Nucleus accumbens (tissue), 56 donors: Measurements from ENCODE around the gene DMXL2.
"Not testable (repeated sequence)": the region's sequence is repeated elsewhere in the genome, so short reads cannot be mapped to it uniquely, and the experiment has no call there.

Experiments used
- DNase-seq, 56 donors: peaks; one replicate each; lab custom pipeline; 2025; lab: John Stamatoyannopoulos, UW

Gene DMXL2

GRCh38 chr15:51623386-51623938 is 891 bp upstream of the DMXL2 start:
- DNase-seq, result peak in 2 of 56 donors; percentile 30

- peak in 51 of 56 donors; percentile 9 to 78 (median 56) for DNase-seq
Measured at GRCh38 chr15:51621936-51622603, 501 bp downstream of the DMXL2 start.

DNA sequence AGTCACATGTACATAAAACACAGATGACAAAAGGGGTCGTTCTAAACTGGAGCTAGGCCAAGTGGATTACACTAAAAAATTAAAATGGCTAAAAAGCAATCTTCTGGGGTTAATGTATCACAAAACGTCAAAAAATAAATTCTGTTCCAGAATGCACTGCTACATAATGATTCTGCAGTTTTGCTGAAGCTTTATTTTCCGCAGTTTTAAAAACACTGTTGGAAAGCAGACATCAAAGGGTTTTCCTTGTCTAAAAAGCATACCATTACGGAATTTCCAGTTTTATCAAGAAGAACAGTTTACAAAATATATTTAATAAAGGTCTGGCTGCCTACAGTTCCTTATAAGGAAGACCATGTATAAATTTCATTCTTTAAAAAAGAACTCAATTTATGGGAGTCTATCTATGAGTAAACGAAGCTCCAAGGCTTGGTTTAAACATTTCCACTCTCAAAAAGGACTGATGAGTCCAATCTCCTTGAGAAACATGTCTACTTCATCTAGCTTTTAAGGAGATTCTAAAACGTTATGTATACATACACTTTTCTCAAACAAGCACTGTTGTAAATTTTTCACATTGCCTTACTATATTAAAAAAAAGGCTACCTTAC is 1.3 kb downstream of the DMXL2 start:
- DNase-seq, result no peak

GRCh38 chr15:51620641-51621040 is 1.9 kb downstream of the DMXL2 start:
- peak in 3 of 56 donors; percentile 3 to 8 (median 5) for DNase-seq

DNA sequence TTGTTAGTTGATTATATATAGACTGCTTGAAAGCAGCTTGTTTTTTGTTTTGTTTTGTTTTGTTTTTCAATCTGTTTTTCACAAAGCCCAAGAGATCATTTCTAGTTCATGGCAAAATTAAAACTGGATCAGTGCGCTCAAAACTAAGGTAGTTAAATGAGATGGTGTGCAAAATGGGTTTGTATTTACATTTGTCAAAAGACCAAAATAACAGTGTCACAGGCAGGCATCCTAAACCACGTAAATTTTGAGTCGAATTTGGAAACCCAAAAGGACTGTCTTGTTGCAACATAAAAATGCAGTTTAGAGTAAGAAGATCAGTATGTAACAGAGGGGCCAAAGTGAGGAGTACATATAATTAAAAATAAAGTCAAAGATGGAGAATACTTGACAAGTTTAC is 2.4 kb downstream of the DMXL2 start:
- no peak for DNase-seq

DNA sequence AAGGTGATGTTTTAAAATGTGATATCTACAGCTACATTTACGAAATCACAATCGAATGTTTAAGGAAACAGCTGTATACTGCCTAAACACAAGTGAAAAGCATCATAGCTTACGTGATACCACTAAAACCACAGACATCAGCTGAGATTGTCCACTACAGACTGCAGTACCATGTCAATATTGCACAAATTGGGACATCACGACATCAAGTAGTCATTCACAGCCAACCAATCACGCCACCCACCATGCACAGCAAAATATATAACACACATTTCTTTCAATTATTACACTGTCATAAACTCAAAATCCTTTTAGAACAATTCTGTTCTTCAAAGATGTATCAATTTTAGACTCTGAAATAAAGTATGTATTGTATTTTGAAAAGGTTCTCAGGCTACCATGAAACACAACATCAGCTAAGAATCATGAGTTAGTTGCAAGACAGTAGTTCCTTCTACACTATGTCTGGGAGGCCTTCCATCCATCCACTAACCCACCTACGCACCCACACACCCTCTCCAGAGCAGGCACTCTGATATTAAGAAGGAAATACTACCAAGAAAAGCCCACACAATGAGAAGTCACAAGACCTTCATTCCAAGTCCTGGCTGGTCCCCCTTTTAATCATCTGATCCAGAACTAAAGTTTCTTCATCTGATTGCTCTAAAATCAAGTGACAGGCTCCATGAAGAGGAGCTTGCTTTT is 3.1 kb downstream of the DMXL2 start:
- DNase-seq, result no peak

DNA sequence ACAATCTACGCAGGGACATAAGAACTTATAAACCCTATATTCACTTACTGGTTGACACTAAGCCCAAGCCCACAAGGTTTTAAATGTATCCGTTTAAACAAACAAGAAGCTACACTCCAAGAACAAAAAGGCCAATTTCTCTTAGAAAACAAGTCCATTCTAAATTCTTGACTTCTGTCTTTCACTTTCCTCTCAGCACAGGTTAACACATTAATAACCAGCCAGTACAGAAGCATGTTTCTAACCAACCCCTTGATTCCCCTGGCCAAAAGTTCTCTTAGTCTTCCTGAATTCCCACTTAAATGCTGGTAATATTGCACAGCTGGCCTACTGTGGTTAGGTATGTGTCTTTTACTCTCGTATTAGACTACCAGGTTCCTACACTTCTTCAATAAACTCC is 4.7 kb downstream of the DMXL2 start:
- no peak for DNase-seq

- no peak for DNase-seq
Measured at GRCh38 chr15:51613951-51614350, 8.6 kb downstream of the DMXL2 start.

DNA sequence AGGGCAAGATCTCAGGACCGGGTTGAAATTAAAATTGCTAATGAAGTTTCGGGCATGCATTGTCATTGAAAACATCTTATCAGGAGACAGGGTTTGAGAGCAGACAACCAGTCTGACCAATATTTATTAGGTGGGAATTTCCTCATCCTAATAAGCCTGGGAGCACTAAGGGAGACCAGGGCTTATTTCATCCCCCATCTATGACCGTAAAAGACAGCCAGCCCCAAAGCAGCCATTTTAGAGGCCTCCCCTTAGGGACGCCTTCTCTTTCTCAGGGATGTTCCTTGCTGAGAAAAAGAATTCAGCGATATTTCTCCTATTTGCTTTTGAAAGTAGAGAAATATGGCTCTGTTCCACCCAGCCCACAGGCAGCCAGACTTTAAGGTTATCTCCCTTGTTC is 9.9 kb downstream of the DMXL2 start:
- not testable (repeated sequence) for DNase-seq

- DNase-seq, result not testable (repeated sequence)
Measured at GRCh38 chr15:51603462-51603948, 19.1 kb downstream of the DMXL2 start.

DNA sequence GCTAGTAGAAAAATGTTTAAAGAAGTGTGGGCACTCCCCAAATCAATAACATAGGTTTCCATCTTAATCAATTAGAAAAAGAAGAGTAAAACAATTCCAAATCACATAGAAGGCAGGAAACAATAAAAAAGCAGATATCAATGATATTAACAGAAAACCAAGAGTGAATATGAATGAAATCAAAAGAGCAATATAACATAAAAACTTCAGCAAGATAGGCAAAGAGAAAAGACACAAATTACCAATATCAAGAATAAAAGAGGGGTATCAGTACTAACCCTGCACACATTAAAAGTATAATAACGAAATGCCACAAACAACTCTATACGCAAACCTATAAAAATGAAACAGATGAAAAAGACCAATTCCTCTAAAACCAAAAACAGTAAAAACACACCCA is 19.6 kb downstream of the DMXL2 start:
- no peak for DNase-seq

- no peak for DNase-seq
Measured at GRCh38 chr15:51602484-51602883, 20.1 kb downstream of the DMXL2 start.

DNA sequence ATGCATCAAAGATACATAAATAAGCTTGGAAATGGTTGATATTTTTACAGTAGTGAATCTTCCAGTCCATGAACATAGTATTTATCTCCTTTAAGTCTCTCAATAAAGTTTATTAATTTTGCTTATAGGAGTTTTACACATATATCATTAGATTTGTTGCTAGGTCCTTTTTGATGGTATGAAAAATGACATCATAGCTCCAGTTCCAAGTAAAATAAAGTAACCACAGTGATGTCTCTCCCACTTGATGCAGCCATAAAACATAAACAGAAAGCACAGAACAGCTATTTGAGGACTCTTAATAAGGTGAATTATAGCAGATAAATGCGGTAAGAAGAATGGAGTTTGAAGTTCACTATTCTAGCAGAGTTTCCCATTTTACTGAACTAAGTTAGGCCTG is 20.8 kb downstream of the DMXL2 start:
- no peak for DNase-seq

DNA sequence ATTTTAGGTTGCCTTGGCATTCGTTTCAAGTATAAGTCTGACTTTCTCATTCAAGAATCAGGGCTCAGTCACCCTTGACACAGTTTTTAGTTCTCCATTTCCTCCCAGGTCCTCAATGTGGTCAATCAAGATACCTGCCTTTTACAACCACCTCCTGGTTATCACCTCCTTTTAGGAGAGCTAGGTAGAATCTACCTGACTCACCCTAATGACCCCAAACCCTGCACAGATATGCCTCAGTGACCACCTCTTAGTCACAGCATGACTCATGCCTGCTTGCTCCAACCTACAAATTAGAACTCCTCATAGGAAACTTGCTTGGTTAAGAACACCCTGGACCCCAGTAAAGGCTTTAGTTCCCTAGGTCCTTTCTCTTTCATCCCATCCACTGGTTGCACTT is 22.5 kb downstream of the DMXL2 start:
- DNase-seq, result no peak

- no peak for DNase-seq
Measured at GRCh38 chr15:51589881-51590568, 32.5 kb downstream of the DMXL2 start.

GRCh38 chr15:51588966-51589365 is 33.6 kb downstream of the DMXL2 start:
- no peak for DNase-seq

DNA sequence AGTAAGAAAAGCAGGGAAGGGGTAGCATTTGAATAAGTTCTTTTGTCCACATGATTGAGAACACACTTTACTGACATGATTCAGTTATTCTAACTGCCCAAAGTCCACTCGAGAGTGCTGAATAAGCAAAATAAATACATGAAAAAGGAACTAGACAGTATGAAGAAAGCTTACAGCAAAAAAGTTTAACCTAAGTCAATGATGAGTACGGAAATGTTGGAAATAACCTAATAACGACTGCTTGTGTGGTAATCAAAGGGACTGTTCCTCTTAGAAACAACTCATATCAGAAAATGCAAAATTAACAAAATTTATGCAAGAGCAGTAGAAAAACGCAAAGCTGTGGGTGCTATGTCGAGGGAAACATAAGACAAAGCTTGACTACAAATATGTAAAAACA is 36.6 kb downstream of the DMXL2 start:
- no peak for DNase-seq

DNA sequence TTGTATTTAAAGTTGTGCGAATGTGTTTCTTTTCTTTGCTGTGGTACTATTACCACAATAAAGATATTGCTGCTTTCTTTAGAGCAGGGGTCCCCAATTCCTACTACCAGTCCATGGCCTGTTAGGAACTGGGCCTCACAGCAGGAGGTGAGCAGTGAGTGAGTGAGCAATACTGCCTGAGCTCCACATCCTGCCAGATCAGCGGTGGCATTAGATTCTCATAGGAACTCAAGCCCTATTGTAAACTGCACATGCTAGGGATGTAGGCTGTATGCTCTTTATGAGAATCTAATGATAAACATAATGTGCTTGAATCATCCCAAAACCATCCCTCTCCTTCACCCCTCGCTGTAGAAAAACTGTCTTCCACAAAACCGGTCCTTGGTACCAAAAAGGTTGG is 41.6 kb downstream of the DMXL2 start:
- no peak for DNase-seq

GRCh38 chr15:51580385-51580784 is 42.2 kb downstream of the DMXL2 start:
- no peak for DNase-seq

GRCh38 chr15:51579012-51579411 is 43.6 kb downstream of the DMXL2 start:
- no peak for DNase-seq
